Measurements from ENCODE around the gene COL19A1. TPM values are rescaled to one million over a fixed set of nuclear protein-coding genes. Genes with fewer than 3 reads are reported as not detected.
"Not testable (repeated sequence)": the region's sequence is repeated elsewhere in the genome, so short reads cannot be mapped to it uniquely, and the experiment has no call there.

Gene COL19A1
- total RNA-seq, 1 donor, result 9.1 TPM

DNA sequence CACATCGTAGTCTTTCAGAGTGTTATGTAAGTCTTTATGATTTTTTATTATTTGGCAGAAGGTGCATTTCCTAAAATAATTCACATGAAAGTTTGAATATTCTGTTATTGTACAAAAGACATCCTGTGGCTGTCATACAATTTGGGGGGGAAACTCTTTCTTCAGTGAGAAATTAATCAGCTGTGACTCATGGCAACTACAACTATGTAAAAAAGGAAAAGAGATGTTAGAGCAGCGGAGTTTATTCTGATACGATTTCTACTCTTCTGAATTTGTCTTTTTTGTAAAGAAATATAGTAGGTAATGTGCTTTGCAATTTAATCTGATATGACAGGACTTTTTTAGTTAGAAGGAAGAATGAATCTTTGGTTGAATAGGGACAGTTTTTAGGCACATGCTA lies 14.2 kb downstream of the COL19A1 start:
- Histone ChIP-seq H3K4me1 (ENCODE audit: insufficient read depth, low read length) (peaks cover 4% of the 10 kb centered on the region), H3K4me3 (ENCODE audit: low read length) (no peak overlapping the region), H3K9me3 (ENCODE audit: low read depth, low read length) (no peaks in the 10 kb centered on the region), H3K27me3 (ENCODE audit: insufficient read depth, low read length) (peaks cover 7% of the 10 kb centered on the region)

DNA sequence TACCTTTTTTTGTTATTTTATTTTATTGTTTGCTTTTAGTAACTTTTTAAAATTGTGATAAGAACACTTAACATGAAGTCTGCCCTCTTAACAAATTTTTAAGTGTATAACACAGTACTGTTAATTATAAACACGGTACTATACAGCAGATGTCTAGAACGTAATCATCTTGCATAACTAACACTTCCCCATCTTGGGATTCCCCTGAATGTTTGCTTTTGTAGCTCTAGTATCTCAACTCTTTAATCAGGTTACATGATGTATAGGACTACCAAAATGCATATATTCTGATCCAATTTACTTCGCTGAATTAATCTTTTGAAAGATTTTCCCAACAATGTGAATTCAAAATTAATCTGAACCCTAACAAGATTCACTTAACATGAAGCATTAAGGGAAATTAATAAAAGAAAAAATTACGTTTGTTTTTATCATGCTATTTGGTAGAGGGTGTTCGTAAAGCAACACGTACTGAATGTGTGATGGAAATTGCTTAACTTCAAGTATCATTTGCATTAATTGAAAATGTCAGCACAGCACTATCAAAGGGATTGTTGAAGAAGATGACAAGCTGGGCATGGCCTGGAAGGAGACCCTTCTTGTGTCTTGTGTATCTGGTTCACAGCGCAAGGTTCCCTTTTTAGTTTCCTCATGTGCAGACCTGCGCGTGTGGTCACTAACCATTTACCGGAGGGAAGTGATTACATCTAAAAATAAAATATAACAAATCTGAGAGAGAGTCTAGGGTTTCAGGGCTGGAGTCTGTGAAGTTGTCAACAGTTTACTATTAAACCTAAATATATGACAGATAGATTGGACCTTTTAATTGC lies 15.2 kb downstream of the COL19A1 start:
- Histone ChIP-seq H3K4me1 (ENCODE audit: insufficient read depth, low read length) (peaks cover 4% of the 10 kb centered on the region), H3K27me3 (ENCODE audit: insufficient read depth, low read length) (peaks cover 7% of the 10 kb centered on the region), H3K9me3 (ENCODE audit: low read depth, low read length) (no peaks in the 10 kb centered on the region), H3K4me3 (ENCODE audit: low read length) (no peak overlapping the region)

DNA sequence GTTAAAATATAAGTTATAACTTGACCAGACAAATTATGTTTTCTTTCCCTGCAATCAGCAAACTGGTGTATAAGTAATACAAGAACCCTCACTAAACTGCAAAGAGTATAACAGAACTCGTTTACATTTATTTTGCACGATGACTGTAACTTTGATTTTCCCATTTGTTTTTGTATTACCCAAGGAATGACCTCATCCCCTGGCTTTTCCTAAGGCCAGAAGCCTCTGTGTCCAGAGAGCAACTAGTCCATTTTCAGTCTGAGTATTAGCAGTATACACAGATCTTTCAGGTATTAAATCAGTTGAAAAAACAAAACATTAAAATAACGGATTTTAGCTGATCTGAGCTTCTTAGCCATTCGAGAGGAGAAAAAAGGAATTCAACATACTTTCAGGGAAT lies 17.2 kb downstream of the COL19A1 start:
- no peak overlapping the region for H3K4me3 ChIP-seq (ENCODE audit: low read length)
- H3K27me3 ChIP-seq (ENCODE audit: insufficient read depth, low read length), result peaks cover 7% of the 10 kb centered on the region
- peaks cover 13% of the 10 kb centered on the region for H3K4me1 ChIP-seq (ENCODE audit: insufficient read depth, low read length)
- H3K9me3 ChIP-seq (ENCODE audit: low read depth, low read length), result no peaks in the 10 kb centered on the region

GRCh38 chr6:69884231-69884630 lies 17.9 kb downstream of the COL19A1 start:
- Histone ChIP-seq H3K27me3 (ENCODE audit: insufficient read depth, low read length) (peaks cover 7% of the 10 kb centered on the region), H3K4me1 (ENCODE audit: insufficient read depth, low read length) (peaks cover 13% of the 10 kb centered on the region), H3K4me3 (ENCODE audit: low read length) (no peak overlapping the region), H3K9me3 (ENCODE audit: low read depth, low read length) (no peaks in the 10 kb centered on the region)

GRCh38 chr6:69887026-69887425 lies 20.7 kb downstream of the COL19A1 start:
- peaks cover 13% of the 10 kb centered on the region for H3K4me1 ChIP-seq (ENCODE audit: insufficient read depth, low read length)
- H3K4me3 ChIP-seq (ENCODE audit: low read length), result no peak overlapping the region
- H3K27me3 ChIP-seq (ENCODE audit: insufficient read depth, low read length), result no peaks in the 10 kb centered on the region
- no peaks in the 10 kb centered on the region for H3K9me3 ChIP-seq (ENCODE audit: low read depth, low read length)

- Histone ChIP-seq H3K27me3 (ENCODE audit: insufficient read depth, low read length) (no peaks in the 10 kb centered on the region), H3K4me3 (ENCODE audit: low read length) (no peak overlapping the region), H3K4me1 (ENCODE audit: insufficient read depth, low read length) (peaks cover 13% of the 10 kb centered on the region), H3K9me3 (ENCODE audit: low read depth, low read length) (no peaks in the 10 kb centered on the region)
Measured at GRCh38 chr6:69887714-69888345, 21.5 kb downstream of the COL19A1 start.

- Histone ChIP-seq H3K4me3 (ENCODE audit: low read length) (no peak overlapping the region), H3K4me1 (ENCODE audit: insufficient read depth, low read length) (peaks cover 9% of the 10 kb centered on the region), H3K27me3 (ENCODE audit: insufficient read depth, low read length) (no peaks in the 10 kb centered on the region), H3K9me3 (ENCODE audit: low read depth, low read length) (no peaks in the 10 kb centered on the region)
Measured at GRCh38 chr6:69888482-69889233, 22.3 kb downstream of the COL19A1 start.

- not testable (repeated sequence) for H3K4me3 ChIP-seq (ENCODE audit: low read length); H3K4me1 ChIP-seq (ENCODE audit: insufficient read depth, low read length); H3K27me3 ChIP-seq (ENCODE audit: insufficient read depth, low read length); H3K9me3 ChIP-seq (ENCODE audit: low read depth, low read length)
Measured at GRCh38 chr6:69889234-69889974, 23.0 kb downstream of the COL19A1 start.

GRCh38 chr6:69892561-69892960 lies 26.2 kb downstream of the COL19A1 start:
- not testable (repeated sequence) for H3K4me3 ChIP-seq (ENCODE audit: low read length); H3K4me1 ChIP-seq (ENCODE audit: insufficient read depth, low read length); H3K27me3 ChIP-seq (ENCODE audit: insufficient read depth, low read length); H3K9me3 ChIP-seq (ENCODE audit: low read depth, low read length)

DNA sequence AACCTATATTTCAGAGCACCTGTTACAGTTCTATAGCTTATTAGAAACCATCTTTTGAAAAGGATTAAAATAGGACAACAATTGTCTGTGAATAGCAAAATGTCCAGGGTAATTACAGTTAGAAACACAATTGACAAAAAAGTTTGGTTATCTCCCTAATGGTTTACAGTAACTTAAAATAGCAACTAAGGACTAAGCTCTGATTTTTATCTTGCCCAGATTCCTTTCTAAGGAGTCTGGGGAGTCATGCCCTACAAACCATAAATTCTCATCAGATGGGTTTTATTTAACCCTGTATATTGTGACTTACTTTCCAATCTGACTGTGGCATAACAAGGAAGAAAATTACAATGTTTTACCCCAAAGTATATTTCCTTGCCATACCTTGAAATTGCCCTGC lies 26.9 kb downstream of the COL19A1 start:
- not testable (repeated sequence) for H3K27me3 ChIP-seq (ENCODE audit: insufficient read depth, low read length); H3K4me1 ChIP-seq (ENCODE audit: insufficient read depth, low read length); H3K4me3 ChIP-seq (ENCODE audit: low read length); H3K9me3 ChIP-seq (ENCODE audit: low read depth, low read length)

- no peaks in the 10 kb centered on the region for H3K4me1 ChIP-seq (ENCODE audit: insufficient read depth, low read length)
- no peaks in the 10 kb centered on the region for H3K9me3 ChIP-seq (ENCODE audit: low read depth, low read length)
- H3K27me3 ChIP-seq (ENCODE audit: insufficient read depth, low read length), result no peaks in the 10 kb centered on the region
- H3K4me3 ChIP-seq (ENCODE audit: low read length), result no peak overlapping the region
Measured at GRCh38 chr6:69894578-69895347, 28.4 kb downstream of the COL19A1 start.

DNA sequence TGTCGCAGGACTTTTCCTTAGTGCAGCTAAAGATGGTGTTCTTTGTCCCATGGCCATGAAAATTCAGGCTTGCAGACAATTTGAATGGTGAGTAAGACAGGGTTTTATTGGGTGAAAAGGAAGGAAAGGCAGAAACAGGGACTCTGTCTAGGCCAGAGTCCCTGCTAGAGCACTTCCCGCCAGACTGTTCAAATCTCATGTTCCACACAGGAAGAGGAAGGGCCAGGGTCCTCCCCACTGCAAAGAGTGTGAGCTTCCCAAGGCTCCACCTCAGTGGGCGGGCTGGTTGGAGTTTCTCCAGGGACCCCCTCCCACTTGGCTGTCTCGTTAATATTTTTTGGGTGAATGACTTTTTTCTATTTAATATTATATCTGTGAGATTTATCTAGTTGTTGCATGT lies 29.0 kb downstream of the COL19A1 start:
- Histone ChIP-seq H3K4me3 (ENCODE audit: low read length) (no peak overlapping the region), H3K27me3 (ENCODE audit: insufficient read depth, low read length) (no peaks in the 10 kb centered on the region), H3K9me3 (ENCODE audit: low read depth, low read length) (no peaks in the 10 kb centered on the region), H3K4me1 (ENCODE audit: insufficient read depth, low read length) (no peaks in the 10 kb centered on the region)

GRCh38 chr6:69900869-69901268 lies 34.5 kb downstream of the COL19A1 start:
- Histone ChIP-seq H3K27me3 (ENCODE audit: insufficient read depth, low read length) (no peaks in the 10 kb centered on the region), H3K4me3 (ENCODE audit: low read length) (no peak overlapping the region), H3K4me1 (ENCODE audit: insufficient read depth, low read length) (no peaks in the 10 kb centered on the region), H3K9me3 (ENCODE audit: low read depth, low read length) (no peaks in the 10 kb centered on the region)

DNA sequence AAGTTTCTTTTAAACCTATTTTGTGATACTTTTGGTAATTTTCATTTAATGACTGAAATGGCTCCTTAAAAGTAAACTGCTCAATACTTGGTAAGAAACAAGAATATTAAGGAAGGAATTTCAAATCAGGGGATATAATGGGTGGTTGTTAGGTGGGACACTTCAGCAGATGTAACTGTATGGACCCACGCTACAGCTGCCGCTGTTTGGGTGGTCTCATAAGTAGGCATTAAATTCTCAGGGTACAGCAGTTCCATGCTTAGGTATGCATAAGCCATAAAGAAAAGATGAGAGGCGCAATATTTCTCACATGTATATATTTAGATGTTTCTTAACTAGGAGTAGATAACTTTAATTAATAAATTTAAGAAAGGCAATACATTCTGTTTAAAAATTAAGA lies 35.0 kb downstream of the COL19A1 start:
- Histone ChIP-seq H3K4me1 (ENCODE audit: insufficient read depth, low read length) (no peaks in the 10 kb centered on the region), H3K9me3 (ENCODE audit: low read depth, low read length) (no peaks in the 10 kb centered on the region), H3K4me3 (ENCODE audit: low read length) (no peak overlapping the region)

More for the DNA sequence above, 35.0 kb downstream of the COL19A1 start:
- H3K27me3 ChIP-seq (ENCODE audit: insufficient read depth, low read length), result no peaks in the 10 kb centered on the region

All from mononuclear cell (primary cell).